HEK293 (cell line): Measurements from ENCODE around the gene WDTC1.
A peak's percentile ranks its signal among the peaks of the same experiment; 100 is the strongest.

Experiments used
- KLF10 ChIP-seq: fragments of 450-650 bp; IDR thresholded peaks from 2 replicates; pipeline ENCODE4 v1.5.1; 2018; ENCODE audit warnings: missing biosample characterization, mild to moderate bottlenecking, missing genetic modification characterization
- OSR2 ChIP-seq: fragments of 450-650 bp; formaldehyde crosslinking; IDR thresholded peaks from 2 replicates; pipeline ENCODE4 v1.5.1; 2016; ENCODE audit warnings: missing biosample characterization, missing genetic modification characterization
- REPIN1 ChIP-seq: fragments of 450-650 bp; formaldehyde crosslinking; IDR thresholded peaks from 2 replicates; pipeline ENCODE4 v1.5.1; 2017; ENCODE audit warnings: missing biosample characterization, missing genetic modification characterization, low read depth
- SP7 ChIP-seq: fragments of 450-650 bp; formaldehyde crosslinking; IDR thresholded peaks from 2 replicates; pipeline ENCODE4 v1.5.1; 2016; ENCODE audit warnings: missing biosample characterization, missing genetic modification characterization
- ZBTB7A ChIP-seq: fragments of 450-650 bp; formaldehyde crosslinking; IDR thresholded peaks from 2 replicates; pipeline ENCODE4 v1.5.1; 2016; ENCODE audit warnings: low read depth, missing biosample characterization, missing genetic modification characterization
- ZFHX2 ChIP-seq: fragments of 450-650 bp; formaldehyde crosslinking; conservative IDR thresholded peaks from 2 replicates; pipeline ENCODE4 v1.5.1; 2016; ENCODE audit warnings: missing biosample characterization, missing genetic modification characterization
- ZFP69B ChIP-seq: fragments of 450-650 bp; formaldehyde crosslinking; IDR thresholded peaks from 2 replicates; pipeline ENCODE4 v1.5.1; 2016; ENCODE audit warnings: missing biosample characterization, missing genetic modification characterization
- ZNF133 ChIP-seq: fragments of 450-650 bp; formaldehyde crosslinking; IDR thresholded peaks from 2 replicates; pipeline ENCODE4 v1.5.1; 2016; ENCODE audit warnings: missing biosample characterization, missing genetic modification characterization
- ZNF202 ChIP-seq: fragments of 450-650 bp; formaldehyde crosslinking; IDR thresholded peaks from 2 replicates; pipeline ENCODE4 v1.5.1; 2016; ENCODE audit warnings: missing biosample characterization, missing genetic modification characterization, borderline replicate concordance
- ZNF223 ChIP-seq: fragments of 450-650 bp; formaldehyde crosslinking; IDR thresholded peaks from 2 replicates; pipeline ENCODE4 v1.5.1; 2016; ENCODE audit warnings: missing biosample characterization, missing genetic modification characterization
- ZNF239 ChIP-seq: fragments of 450-650 bp; formaldehyde crosslinking; IDR thresholded peaks from 2 replicates; pipeline ENCODE4 v1.5.1; 2016; ENCODE audit warnings: missing biosample characterization, missing genetic modification characterization
- ZNF24 ChIP-seq: fragments of 450-650 bp; formaldehyde crosslinking; IDR thresholded peaks from 2 replicates; pipeline ENCODE4 v1.5.1; 2016; ENCODE audit warnings: missing biosample characterization, missing genetic modification characterization
- ZNF37A ChIP-seq: fragments of 450-650 bp; IDR thresholded peaks from 2 replicates; pipeline ENCODE4 v1.5.1; 2018; ENCODE audit warnings: missing biosample characterization, missing genetic modification characterization
- ZNF404 ChIP-seq: fragments of 450-650 bp; formaldehyde crosslinking; IDR thresholded peaks from 2 replicates; pipeline ENCODE4 v1.5.1; 2017; ENCODE audit warnings: missing biosample characterization, missing genetic modification characterization
- ZNF473 ChIP-seq: fragments of 450-650 bp; formaldehyde crosslinking; IDR thresholded peaks from 2 replicates; pipeline ENCODE4 v1.5.1; 2017; ENCODE audit warnings: missing biosample characterization, missing genetic modification characterization
- ZNF549 ChIP-seq: fragments of 450-650 bp; IDR thresholded peaks from 2 replicates; pipeline ENCODE4 v1.5.1; 2018; ENCODE audit warnings: missing biosample characterization, missing genetic modification characterization, mild to moderate bottlenecking, inconsistent platforms, moderate library complexity
- ZNF658 ChIP-seq: fragments of 450-650 bp; formaldehyde crosslinking; IDR thresholded peaks from 2 replicates; pipeline ENCODE4; 2016; ENCODE audit warnings: missing biosample characterization, missing genetic modification characterization
- ZNF664 ChIP-seq: fragments of 450-650 bp; formaldehyde crosslinking; IDR thresholded peaks from 2 replicates; pipeline ENCODE4 v1.5.1; 2016; ENCODE audit warnings: missing biosample characterization, missing genetic modification characterization
- ZNF701 ChIP-seq: fragments of 450-650 bp; formaldehyde crosslinking; IDR thresholded peaks from 2 replicates; pipeline ENCODE4 v1.5.1; 2016; ENCODE audit warnings: missing biosample characterization, missing genetic modification characterization
- ZNF747 ChIP-seq: fragments of 450-650 bp; formaldehyde crosslinking; IDR thresholded peaks from 2 replicates; pipeline ENCODE4 v1.5.1; 2016; ENCODE audit warnings: missing biosample characterization, missing genetic modification characterization
- ZNF777 ChIP-seq: fragments of 450-650 bp; formaldehyde crosslinking; IDR thresholded peaks from 2 replicates; pipeline ENCODE4 v1.5.1; 2017; ENCODE audit warnings: missing biosample characterization, missing genetic modification characterization, borderline replicate concordance
- TF ChIP-seq, protein P1 (sequence below): fragments of 450-650 bp; formaldehyde crosslinking; conservative IDR thresholded peaks from 2 replicates; pipeline ENCODE4 v1.5.1; 2016; ENCODE audit warnings: low read depth, missing biosample characterization, missing genetic modification characterization
- TF ChIP-seq, protein P2 (sequence below): fragments of 450-650 bp; formaldehyde crosslinking; conservative IDR thresholded peaks from 2 replicates; pipeline ENCODE4 v1.5.1; 2016; ENCODE audit warnings: low read depth, missing biosample characterization, missing genetic modification characterization
- TF ChIP-seq, protein P3 (sequence below): fragments of 450-650 bp; IDR thresholded peaks from 2 replicates; pipeline ENCODE4 v1.5.1; 2018; ENCODE audit warnings: missing biosample characterization, mild to moderate bottlenecking, missing genetic modification characterization
- TF ChIP-seq, protein P4 (sequence below): fragments of 450-650 bp; formaldehyde crosslinking; IDR thresholded peaks from 2 replicates; pipeline ENCODE4 v1.5.1; 2016; ENCODE audit warnings: missing biosample characterization, missing genetic modification characterization
- TF ChIP-seq, protein P5 (sequence below): fragments of 450-650 bp; formaldehyde crosslinking; IDR thresholded peaks from 2 replicates; pipeline ENCODE4 v1.5.1; 2016; ENCODE audit warnings: missing biosample characterization, missing genetic modification characterization

The WDTC1 gene

DNA sequence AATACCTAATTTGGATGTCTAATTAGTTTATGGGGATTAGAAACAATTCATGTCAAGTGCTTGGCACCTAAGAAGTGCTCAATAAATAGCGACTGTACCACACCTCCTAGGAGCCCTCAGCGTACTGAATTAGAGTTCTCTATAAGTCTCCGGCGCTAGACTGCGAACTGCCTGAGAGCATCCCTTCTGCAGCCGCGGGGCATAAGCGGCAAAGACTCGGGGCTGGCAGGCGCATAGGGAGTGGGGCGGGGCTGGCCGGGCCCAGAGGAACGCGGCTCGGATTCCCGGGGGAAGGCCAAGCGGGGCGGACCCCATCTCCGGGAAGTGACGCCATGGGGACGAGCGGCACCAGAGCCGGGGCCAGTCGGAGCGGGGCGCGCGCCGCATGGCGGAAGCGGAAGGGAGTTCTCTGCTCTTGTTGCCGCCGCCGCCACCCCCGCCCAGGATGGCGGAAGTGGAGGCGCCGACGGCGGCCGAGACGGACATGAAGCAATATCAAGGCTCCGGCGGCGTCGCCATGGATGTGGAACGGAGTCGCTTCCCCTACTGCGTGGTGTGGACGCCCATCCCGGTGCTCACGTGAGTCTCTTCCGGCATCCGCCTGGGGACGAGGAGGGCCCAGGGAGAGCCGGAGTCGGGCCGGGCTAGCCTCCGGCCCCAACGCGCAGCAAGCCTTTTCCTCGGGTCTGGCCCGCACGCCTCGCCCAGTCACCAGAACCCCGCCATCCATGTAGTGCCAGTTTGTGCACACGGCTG is 87.6 kb downstream of the WDTC1 start, which contains the start of gene TMEM222 (continued):
- TF ChIP-seq, protein P1, sequence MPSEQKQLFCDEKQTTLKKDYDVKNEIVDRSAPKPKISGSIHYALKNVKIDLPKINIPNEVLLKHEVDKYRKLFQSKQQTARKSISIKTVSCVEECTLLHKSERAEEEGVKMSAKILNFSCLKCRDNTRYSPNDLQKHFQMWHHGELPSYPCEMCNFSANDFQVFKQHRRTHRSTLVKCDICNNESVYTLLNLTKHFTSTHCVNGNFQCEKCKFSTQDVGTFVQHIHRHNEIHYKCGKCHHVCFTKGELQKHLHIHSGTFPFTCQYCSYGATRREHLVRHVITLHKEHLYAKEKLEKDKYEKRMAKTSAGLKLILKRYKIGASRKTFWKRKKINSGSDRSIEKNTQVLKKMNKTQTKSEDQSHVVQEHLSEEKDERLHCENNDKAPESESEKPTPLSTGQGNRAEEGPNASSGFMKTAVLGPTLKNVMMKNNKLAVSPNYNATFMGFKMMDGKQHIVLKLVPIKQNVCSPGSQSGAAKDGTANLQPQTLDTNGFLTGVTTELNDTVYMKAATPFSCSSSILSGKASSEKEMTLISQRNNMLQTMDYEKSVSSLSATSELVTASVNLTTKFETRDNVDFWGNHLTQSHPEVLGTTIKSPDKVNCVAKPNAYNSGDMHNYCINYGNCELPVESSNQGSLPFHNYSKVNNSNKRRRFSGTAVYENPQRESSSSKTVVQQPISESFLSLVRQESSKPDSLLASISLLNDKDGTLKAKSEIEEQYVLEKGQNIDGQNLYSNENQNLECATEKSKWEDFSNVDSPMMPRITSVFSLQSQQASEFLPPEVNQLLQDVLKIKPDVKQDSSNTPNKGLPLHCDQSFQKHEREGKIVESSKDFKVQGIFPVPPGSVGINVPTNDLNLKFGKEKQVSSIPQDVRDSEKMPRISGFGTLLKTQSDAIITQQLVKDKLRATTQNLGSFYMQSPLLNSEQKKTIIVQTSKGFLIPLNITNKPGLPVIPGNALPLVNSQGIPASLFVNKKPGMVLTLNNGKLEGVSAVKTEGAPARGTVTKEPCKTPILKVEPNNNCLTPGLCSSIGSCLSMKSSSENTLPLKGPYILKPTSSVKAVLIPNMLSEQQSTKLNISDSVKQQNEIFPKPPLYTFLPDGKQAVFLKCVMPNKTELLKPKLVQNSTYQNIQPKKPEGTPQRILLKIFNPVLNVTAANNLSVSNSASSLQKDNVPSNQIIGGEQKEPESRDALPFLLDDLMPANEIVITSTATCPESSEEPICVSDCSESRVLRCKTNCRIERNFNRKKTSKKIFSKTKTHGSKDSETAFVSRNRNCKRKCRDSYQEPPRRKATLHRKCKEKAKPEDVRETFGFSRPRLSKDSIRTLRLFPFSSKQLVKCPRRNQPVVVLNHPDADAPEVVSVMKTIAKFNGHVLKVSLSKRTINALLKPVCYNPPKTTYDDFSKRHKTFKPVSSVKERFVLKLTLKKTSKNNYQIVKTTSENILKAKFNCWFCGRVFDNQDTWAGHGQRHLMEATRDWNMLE, result peak; percentile 98
- TF ChIP-seq ZNF202 (tag by site-specific recombination) (no peak), ZNF473 (tag by site-specific recombination) (no peak), ZNF701 (tag by site-specific recombination) (no peak), ZNF777 (tag by site-specific recombination) (no peak), ZNF133 (tag by site-specific recombination) (no peak), ZNF404 (tag by site-specific recombination) (no peak), OSR2 (peak; percentile 42; the same call in 1 of the 2 replicates), KLF10 (tag by site-specific recombination) (peak; percentile 90), SP7 (tag by site-specific recombination) (peak; percentile 96), ZFP69B (tag by site-specific recombination) (peak; percentile 95), ZNF37A (tag by site-specific recombination) (0 out of 2 replicates have a peak, but pooled peaks have one; percentile 50), ZBTB7A (tag by site-specific recombination) (peak; percentile 86; the same call in 1 of the 2 replicates), ZNF24 (tag by site-specific recombination) (peak; percentile 95), ZFHX2 (tag by site-specific recombination) (peak; percentile 89), ZNF549 (tag by site-specific recombination) (no peak), ZNF664 (tag by site-specific recombination) (peak; percentile 68), ZNF239 (tag by site-specific recombination) (0 out of 2 replicates have a peak, but pooled peaks have one; percentile 31), ZNF223 (tag by site-specific recombination) (no peak), ZNF747 (no peak), REPIN1 (tag by site-specific recombination) (peak; percentile 95), ZNF658 (tag by site-specific recombination) (no peak)
- TF ChIP-seq, protein P2, sequence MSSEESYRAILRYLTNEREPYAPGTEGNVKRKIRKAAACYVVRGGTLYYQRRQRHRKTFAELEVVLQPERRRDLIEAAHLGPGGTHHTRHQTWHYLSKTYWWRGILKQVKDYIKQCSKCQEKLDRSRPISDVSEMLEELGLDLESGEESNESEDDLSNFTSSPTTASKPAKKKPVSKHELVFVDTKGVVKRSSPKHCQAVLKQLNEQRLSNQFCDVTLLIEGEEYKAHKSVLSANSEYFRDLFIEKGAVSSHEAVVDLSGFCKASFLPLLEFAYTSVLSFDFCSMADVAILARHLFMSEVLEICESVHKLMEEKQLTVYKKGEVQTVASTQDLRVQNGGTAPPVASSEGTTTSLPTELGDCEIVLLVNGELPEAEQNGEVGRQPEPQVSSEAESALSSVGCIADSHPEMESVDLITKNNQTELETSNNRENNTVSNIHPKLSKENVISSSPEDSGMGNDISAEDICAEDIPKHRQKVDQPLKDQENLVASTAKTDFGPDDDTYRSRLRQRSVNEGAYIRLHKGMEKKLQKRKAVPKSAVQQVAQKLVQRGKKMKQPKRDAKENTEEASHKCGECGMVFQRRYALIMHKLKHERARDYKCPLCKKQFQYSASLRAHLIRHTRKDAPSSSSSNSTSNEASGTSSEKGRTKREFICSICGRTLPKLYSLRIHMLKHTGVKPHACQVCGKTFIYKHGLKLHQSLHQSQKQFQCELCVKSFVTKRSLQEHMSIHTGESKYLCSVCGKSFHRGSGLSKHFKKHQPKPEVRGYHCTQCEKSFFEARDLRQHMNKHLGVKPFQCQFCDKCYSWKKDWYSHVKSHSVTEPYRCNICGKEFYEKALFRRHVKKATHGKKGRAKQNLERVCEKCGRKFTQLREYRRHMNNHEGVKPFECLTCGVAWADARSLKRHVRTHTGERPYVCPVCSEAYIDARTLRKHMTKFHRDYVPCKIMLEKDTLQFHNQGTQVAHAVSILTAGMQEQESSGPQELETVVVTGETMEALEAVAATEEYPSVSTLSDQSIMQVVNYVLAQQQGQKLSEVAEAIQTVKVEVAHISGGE (tag by site-specific recombination), result peak; percentile 100
- TF ChIP-seq, protein P3, sequence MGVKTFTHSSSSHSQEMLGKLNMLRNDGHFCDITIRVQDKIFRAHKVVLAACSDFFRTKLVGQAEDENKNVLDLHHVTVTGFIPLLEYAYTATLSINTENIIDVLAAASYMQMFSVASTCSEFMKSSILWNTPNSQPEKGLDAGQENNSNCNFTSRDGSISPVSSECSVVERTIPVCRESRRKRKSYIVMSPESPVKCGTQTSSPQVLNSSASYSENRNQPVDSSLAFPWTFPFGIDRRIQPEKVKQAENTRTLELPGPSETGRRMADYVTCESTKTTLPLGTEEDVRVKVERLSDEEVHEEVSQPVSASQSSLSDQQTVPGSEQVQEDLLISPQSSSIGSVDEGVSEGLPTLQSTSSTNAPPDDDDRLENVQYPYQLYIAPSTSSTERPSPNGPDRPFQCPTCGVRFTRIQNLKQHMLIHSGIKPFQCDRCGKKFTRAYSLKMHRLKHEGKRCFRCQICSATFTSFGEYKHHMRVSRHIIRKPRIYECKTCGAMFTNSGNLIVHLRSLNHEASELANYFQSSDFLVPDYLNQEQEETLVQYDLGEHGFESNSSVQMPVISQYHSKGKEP (tag by site-specific recombination), result peak; percentile 46; the same call in 1 of the 2 replicates
- TF ChIP-seq, protein P4, sequence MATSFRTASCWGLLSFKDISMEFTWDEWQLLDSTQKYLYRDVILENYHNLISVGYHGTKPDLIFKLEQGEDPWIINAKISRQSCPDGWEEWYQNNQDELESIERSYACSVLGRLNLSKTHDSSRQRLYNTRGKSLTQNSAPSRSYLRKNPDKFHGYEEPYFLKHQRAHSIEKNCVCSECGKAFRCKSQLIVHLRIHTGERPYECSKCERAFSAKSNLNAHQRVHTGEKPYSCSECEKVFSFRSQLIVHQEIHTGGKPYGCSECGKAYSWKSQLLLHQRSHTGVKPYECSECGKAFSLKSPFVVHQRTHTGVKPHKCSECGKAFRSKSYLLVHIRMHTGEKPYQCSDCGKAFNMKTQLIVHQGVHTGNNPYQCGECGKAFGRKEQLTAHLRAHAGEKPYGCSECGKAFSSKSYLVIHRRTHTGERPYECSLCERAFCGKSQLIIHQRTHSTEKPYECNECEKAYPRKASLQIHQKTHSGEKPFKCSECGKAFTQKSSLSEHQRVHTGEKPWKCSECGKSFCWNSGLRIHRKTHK (tag by site-specific recombination), result no peak
- TF ChIP-seq, protein P5, sequence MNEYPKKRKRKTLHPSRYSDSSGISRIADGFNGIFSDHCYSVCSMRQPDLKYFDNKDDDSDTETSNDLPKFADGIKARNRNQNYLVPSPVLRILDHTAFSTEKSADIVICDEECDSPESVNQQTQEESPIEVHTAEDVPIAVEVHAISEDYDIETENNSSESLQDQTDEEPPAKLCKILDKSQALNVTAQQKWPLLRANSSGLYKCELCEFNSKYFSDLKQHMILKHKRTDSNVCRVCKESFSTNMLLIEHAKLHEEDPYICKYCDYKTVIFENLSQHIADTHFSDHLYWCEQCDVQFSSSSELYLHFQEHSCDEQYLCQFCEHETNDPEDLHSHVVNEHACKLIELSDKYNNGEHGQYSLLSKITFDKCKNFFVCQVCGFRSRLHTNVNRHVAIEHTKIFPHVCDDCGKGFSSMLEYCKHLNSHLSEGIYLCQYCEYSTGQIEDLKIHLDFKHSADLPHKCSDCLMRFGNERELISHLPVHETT, result peak; percentile 99
